Left forelimb (tissue), 1 donor: ENCODE results near the gene IL1RAP.

ENCODE experiments used
- DNase-seq: peaks from one replicate; pipeline ENCODE4 v3.0.0-alpha.2; 2018; ENCODE audit warnings: low spot score

IL1RAP gene

DNA sequence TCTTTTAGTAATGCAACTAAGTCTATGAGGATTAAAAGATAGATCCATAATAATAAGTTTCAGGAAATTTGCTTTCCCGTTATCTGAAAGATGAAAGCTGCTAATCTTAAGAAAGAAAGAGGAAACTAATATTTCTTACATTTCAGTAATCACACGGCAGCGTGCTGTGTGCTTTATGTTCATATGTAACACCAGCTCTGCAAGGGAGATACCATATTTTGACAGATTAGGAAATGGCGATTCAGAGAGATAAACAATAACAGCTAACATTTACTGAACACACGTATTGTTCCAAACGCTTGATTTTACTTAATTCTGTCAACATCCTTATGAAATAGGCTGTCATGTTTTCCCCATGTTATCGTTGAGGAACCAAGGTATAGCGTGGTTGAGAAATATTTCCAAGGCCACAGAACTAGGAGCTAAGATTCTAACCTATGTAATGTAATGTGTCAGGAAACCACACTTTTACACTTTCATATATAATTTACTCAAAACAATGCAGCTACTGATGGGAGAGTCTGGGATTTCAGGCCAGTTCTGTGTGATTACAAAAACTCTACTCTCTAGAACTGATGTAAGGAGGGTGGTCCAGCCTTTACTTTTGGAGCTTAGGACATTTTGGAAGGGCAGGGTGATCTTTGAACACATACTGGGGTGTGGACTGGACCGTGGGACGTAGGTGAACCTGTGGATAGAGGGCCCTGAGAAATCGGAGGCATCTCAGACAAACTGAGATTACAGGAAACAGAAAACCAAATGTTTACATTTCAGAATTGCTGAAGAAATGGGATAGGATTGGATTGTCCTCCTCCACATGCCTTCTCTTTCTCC, 100.6 kb downstream of the IL1RAP start:
- no peak for DNase-seq

DNA sequence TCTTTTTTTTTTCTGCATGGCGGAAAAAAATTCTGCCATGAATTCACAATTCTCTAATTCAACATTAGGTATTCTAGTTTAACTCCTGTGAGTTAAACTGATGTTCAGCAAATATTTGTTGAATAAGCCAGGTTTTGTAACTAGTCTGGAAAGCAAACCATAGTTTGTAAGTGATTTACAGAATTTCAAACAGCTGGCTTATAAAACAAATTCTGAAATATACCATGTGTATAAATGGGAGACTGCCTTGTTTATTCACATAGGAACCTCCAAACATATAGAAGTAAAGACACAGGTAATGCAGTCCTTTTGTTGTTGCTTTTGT, 101.1 kb downstream of the IL1RAP start:
- DNase-seq: no peak

DNA sequence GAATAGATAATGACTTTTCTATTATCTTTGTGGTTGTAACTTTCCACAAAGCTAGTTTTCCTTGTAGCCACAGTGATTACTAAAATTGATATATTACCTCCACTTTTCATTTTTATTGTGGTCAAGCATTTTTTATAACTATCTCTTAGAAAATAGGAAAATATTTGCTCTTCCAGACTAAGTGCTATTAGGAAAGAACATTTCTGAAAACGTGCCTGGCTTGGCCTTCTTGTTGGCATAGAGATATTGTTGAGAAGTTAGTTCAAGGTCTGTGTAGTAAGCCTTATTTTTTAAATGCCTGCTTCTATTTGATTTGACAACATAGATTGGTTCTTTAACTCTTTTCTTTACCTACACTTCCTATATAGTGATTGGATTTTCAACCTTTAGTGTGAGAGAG, 101.7 kb downstream of the IL1RAP start:
- DNase-seq: no peak

DNA sequence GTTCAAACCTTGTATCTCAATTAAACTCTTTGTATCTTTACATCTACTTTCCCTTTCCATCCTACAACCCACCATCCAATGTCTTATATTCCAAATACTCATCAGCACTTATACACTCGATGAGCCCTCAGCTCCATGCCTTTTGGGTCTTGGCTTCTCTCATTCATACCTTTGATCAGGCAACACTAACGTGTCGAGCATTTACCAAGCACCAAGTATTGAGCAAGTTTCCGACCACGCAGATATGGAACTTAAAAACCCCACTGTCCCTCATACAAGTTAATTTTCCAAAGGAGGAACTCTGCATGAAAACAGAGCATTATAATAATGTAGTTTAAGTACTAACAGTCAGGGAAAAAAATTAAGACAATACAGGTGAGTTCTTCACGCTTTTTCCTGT, 102.8 kb downstream of the IL1RAP start:
- DNase-seq: no peak

DNA sequence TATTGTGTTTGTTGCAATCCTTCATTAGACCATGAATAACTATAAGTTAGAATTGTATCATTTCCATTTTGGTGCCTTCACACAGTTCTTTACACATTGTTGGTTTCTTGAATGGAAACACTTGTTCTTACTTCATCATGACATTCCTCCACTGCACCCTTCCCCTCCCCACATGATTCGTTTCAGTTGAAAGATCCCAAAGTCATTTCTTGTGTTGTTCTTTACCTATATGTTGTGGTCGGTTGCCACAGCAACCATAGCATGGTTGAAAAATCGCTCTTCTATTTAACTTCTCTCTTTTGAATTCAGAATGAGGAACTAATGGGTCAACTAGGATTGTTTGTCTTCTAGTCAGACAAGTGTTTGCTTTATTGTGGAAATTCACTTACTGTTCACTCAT, 103.3 kb downstream of the IL1RAP start:
- no peak for DNase-seq

DNA sequence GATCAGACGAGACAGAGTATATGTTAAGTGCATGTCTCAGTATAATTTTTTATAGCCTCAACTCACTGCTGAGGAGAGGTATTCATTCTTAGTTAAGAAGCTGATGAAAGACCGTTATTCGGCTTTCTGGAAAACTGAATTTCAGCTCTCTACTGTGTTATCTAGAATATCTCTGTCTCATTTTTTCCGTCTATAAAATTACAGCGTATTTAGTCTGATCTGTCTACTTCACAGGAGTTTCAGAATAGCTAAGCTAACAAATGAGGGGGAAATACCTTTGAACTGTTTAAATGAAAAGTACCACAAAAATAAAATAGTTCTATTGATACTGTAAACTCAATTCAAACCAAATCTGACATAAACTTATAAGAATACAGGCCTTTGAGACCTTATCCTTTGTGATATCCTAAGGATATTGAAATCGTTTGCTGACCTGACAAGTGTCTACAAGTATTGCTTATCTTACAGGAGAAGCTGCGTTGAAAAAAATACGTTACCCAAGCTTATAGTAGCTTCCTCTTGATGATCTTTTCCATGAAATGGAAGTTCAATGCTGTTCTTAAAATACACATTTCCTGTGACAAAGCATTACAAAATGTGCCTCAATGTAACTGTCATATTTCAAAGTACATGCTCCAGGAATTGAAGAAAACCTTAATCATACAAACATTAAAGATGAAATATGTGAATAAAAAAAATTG, 104.6 kb downstream of the IL1RAP start:
- no peak for DNase-seq

DNA sequence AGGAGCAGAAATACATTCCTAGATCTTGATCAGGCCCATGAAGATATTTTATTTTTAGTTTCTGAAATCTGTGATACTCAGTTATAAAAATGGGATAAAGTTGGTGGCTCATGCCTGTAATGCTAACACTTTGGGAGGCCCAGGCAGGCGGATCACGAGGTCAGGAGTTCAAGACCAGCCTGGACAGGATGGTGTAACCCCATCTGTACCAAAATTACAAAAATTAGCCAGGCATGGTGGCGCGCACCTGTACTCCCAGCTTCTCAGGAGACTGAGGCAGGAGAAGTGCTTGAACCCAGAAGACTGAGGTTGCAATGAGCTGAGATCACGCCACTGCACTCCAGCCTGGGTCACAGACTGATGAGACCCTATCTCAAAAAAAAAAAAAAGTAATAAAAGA, 105.5 kb downstream of the IL1RAP start:
- no peak for DNase-seq

DNA sequence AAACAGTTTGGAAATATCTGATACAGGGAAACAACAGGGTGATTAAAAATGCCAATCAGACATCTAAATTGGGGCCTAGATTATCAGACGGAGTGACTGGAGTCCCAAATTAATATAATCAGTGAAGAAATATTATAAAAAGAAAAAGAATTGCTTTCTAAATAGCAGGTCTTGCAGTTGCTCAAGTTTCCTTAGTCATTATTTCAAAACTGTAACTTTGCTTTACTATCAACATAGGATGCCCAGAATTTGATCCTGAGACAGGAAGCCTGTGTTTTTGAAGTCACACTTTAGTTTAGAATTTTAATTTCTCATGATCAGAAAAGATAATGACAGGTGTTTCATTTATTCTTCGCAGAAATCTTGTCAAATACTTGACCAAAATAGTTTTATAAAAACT, 105.9 kb downstream of the IL1RAP start:
- no peak for DNase-seq

DNA sequence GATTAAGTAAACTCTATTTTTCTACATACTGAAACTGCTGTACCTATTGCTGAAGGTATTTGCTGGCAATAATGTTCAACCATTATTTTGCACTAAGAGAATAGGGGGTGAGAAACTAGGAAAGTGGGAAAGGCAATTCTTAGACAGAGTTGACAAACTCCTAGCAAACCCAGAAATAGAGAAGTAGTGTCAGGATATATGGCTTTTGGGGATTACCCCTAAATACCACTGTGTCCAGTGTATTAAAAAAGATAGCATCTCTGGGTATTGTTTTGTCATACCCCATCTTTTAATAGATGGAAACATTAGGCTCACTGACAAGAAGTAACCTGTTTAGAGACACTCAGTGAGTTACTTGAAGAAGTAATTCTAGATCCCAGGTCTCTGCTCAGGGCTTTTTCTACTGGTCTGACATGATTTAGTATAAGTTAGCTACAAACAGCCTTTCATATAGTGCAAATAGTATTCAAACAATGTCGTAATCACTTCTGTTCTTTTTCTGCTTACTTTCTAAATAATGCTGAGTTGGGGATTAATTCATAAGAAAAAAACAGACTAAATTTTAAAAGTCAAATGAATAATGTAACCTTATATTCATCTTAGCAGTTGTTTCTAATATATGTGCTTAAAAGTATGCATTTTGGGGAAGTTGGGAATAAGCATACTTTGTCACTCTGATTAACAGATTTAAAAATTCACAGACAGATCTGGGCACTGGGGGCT, 107.2 kb downstream of the IL1RAP start:
- DNase-seq: no peak

DNA sequence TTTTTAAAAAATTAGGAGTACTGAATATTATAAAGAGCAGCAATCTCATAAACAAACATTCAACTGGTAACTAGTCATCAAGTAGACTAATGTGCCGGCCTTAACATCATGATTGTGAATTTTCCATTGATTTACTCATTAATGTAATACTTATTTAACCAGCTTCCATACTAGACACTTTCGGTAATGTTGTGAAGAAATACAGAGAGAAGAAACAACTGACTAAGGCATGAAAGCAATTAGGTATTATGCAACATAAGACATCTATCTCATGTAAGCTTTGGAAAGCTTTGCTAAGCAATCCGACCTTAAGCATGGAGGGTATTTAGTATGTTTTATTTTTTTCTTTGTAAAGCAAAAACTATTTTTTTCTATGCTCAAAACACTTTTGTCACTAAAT, 108.0 kb downstream of the IL1RAP start:
- DNase-seq: no peak

DNA sequence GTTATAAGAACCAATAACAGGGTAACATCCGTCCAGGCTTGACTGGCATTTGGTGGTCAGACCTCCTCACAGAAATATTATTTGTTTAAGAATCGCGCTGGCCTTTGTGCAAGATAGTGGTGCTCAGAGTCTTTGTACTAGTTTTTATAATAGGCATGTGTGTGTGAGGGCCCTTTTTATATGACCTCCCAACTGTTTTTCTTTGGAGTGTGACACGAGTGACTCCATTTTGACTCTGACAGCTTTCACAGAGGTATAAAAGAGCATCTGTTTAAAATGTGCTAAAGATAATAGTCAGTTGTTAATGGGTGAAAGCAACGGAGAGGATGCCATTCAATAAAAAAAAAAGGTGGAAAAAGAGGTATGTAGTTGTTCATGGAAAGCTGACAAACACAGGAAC, 110.4 kb downstream of the IL1RAP start:
- no peak for DNase-seq

DNA sequence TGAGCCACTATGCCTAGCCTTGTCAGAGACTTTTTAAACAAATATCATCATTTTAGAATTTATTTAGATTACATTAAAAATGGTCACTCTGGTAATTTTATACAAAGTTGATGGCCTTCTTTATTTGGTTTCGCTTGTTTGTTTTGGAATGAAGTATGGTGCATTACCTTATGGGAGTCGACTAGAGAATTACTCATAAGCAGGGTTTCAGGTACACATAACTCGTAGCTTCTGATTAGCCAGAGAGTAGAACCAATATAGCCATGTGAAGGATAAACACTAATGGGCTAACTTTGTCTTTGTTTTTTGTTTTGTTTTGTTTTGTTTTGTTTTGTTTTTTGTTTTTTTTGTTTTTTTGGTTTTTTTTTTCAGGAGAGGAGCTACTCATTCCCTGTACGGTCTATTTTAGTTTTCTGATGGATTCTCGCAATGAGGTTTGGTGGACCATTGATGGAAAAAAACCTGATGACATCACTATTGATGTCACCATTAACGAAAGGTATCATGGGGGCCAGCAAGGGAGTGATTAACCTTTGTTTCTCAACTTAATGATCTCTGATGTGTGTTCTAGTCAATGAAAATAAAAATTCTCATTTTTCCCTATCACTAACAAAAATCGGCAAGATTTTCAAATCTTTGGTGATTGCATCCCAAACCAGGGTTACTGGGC, 113.2 kb downstream of the IL1RAP start:
- DNase-seq: no peak

DNA sequence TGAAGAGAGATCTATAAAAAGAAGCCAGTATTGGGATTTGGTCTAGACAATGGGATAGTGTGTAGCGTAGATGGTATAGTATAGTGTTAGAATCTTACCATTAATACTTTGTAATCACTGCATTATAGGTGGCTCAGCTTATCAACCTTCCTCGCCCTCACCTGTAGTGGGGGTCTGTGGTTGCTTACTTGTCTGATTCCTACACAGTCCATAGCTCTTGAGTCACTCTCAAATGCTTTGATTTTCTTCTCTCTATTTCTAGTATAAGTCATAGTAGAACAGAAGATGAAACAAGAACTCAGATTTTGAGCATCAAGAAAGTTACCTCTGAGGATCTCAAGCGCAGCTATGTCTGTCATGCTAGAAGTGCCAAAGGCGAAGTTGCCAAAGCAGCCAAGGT, 115.2 kb downstream of the IL1RAP start:
- no peak for DNase-seq

DNA sequence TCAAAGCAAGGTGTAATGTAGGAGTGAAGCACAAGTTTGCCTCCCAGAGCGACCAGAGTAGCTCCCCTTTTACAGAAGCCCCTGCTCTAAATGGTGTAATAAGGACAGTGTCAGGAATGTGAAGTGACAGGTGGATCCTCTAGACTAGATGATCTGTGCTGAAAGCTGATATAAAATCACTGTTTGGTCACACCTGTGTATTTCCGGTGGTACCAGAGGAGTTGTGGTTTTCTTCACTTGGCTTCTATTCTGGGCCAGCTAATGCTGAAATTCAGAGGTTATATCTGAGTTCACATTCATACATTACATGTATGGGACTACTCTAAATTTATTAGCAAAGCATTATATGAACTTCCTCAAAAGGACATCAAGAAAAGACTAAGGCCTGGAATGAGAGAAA, 117.4 kb downstream of the IL1RAP start:
- no peak for DNase-seq

DNA sequence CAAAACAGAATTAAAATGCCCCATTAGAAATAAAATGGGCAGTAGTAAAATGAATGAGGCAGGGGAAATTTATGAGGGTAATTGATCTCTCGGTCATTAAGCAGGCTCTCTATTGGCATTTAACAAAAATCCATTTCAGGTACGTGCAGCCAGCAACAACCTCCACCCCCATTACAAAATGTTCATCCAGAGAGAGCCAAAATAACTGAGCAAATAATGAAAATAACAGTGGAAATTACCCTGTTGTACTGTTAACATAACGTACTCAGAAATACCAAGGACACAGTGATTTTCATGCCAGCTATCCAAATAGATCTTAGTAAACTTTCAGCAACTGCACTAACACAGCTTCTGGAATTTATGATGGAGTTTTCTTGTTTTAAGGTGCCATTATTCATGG, 127.7 kb downstream of the IL1RAP start:
- no peak for DNase-seq

DNA sequence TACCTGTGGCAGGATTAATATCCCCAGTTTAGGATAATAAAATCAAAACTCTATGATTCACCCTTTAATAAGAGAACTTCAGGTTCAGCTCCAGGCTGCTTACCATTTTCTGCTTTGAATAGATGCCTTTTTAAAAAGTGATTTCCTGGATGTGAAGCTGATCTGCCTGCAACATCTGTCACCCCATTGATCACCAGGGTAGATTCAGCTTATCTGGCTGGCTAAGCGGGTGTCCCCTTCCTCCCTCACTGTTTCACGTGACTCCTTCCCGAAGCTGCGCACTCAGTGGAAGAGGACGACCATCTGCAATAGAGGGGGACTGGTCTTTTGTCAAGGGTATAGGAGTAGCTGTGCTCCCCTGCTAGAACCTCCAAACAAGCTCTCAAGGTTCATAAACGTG, 128.1 kb downstream of the IL1RAP start:
- no peak for DNase-seq

DNA sequence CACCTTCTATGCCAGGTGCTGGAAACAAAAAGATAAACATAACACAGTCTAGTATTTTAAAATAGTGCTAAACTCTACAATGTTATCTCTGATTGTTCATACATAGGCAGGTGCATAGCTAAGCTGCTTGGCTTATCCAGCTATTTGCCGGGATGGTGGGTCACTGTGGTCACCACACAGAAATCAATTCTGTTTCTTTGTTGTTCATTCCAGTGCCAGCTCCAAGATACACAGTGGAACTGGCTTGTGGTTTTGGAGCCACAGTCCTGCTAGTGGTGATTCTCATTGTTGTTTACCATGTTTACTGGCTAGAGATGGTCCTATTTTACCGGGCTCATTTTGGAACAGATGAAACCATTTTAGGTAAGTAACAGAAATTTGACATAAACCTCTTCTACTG, 130.2 kb downstream of the IL1RAP start:
- no peak for DNase-seq

DNA sequence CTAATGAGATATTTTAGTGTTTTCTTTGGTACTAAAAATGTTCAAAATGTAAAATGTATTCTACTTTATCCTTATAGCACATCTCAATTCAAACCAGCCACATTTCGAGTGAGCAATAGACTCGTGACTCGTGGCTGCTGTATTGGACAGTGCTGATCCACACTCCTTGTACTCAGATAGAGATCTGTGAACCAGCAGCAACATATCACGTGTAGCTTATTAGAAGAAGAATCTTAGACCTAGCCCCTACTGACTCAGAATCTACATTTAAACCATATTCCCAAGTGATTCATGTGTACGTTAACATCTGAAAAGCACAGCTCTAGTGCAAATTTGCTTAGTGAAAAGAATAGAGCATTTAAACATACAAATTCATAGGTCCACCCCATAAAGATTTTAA, 130.9 kb downstream of the IL1RAP start:
- no peak for DNase-seq

DNA sequence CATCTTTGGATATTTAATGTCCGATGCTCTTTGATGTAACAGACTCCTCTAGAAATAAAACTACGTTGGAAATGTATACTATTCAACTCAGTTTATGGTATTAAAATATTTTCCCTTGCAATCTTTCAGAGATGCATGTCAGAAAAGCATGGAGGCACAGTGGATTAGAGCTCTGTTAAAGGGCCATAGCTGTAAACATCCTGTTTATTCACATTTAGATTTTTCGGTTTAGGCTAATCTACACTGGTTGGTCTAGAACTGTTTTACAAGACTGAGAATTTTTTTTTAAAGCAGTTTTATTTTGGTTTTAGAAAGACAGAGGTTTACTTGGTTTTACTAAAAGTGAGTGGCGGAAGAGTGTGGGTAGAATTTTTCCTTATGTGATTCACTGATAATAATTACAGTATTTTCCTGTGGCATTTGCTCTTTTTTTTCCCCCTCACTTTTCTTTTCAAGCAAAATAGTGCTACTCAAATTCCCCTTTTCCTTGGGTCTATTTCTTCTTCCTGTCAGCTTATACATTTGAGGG, 132.1 kb downstream of the IL1RAP start:
- DNase-seq: no peak

DNA sequence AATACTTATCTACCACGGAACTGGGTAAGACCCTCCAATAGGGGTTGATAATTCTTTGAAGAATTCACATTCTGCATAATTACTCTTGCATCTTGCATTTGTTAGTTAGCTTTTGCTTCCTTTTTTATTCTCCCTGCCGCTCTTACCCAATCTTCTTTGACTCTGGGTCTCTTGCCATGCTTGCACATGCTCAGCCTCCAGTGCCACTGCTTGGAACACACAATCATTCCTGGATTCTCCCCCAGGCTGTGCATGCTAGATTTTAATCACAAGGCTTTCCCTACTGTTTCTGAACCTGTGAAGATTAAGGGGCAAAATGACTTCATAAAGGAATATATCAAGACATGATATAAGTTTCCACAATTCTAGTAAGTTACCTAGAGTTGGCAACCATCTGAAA, 133.1 kb downstream of the IL1RAP start:
- DNase-seq: no peak

DNA sequence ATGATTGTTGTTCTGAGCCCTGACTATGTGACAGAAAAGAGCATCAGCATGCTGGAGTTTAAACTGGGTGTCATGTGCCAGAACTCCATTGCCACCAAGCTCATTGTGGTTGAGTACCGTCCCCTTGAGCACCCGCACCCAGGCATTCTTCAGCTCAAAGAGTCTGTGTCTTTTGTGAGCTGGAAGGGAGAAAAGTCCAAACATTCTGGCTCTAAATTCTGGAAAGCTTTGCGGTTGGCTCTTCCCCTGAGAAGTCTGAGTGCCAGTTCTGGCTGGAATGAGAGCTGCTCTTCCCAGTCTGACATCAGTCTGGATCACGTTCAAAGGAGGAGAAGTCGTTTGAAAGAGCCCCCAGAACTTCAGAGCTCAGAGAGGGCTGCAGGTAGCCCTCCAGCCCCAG, 142.0 kb downstream of the IL1RAP start:
- DNase-seq: no peak

DNA sequence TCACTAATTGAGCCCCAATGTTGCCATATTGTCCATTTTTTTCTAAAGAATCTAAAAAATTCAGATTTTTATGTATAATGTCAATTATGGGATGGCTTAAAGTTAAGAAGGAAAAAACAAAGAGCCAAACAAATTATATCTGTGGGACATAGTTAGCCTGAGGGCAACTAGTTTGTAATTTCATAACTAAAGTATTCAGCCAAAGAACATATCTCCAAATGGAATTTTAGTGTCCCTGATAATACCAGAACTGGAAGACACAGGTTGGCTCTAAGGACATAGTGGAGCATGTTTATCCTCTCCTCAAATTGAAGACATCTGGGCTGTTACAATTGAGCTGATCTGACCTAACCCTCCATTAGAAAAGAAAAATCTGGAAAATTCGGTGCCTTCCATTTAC, 144.2 kb downstream of the IL1RAP start:
- DNase-seq: no peak
